Measurements from ENCODE around the gene MYO5B. TPM values are rescaled to one million over a fixed set of nuclear protein-coding genes. Genes with fewer than 3 reads are reported as not detected.

MYO5B gene
- polyA plus RNA-seq, 6 donors from 2014 or later = 0.44 TPM; not detected in 5

GRCh38 chr18:49913221-49913620 lies 281.7 kb downstream of the MYO5B start:
- peaks cover 0 to 8% of the 10 kb centered on the region in 2 donors for H3K36me3 Mint-ChIP-seq
- H3K27me3 Mint-ChIP-seq = peaks cover 0 to 38% (median 37%) of the 10 kb centered on the region in 3 donors
- no peaks in the 10 kb centered on the region for H3K4me1 Mint-ChIP-seq
- H3K27ac Mint-ChIP-seq = no peak overlapping the region
- no peak for DNase-seq
- peaks cover 0 to 12% (median 3%) of the 10 kb centered on the region in 7 donors for H3K9me3 Mint-ChIP-seq
- ATAC-seq (ENCODE audit: low read depth in 2 of 2) = no peak
- H3K4me3 Mint-ChIP-seq = no peak overlapping the region

GRCh38 chr18:49911427-49911826 lies 283.5 kb downstream of the MYO5B start:
- no peak for ATAC-seq (ENCODE audit: low read depth in 2 of 2)
- H3K4me1 Mint-ChIP-seq = no peaks in the 10 kb centered on the region
- H3K27ac Mint-ChIP-seq = no peak overlapping the region
- peaks cover 0 to 12% (median 3%) of the 10 kb centered on the region in 7 donors for H3K9me3 Mint-ChIP-seq
- H3K36me3 Mint-ChIP-seq = peaks cover 0 to 8% of the 10 kb centered on the region in 2 donors
- DNase-seq = no peak
- H3K27me3 Mint-ChIP-seq = peaks cover 0 to 37% (median 32%) of the 10 kb centered on the region in 3 donors
- no peak overlapping the region for H3K4me3 Mint-ChIP-seq

DNA sequence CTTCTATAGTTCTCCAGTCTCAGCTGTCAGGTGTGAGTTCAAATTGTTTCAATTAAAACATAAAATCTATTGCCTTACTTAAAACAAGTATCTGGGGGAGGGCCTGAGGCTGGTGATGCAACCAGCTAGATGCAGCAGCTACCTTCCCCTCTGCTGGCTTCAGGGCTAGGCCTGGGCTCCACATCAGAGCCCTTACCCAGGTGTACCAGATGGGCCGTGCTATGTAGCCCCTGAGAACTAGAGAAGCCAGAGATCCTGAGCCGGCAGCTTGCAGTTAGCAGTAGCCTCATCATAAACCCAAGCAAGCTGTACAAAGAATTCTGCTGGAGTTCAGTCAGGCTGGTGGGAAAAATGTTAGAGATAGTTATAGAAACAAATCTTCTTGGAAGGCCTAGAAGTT lies 284.0 kb downstream of the MYO5B start:
- Mint-ChIP-seq H3K4me1 (no peaks in the 10 kb centered on the region), H3K4me3 (no peak overlapping the region), H3K27me3 (peaks cover 0 to 37% (median 32%) of the 10 kb centered on the region in 3 donors), H3K9me3 (peaks cover 0 to 12% (median 3%) of the 10 kb centered on the region in 7 donors), H3K36me3 (peaks cover 0 to 8% of the 10 kb centered on the region in 2 donors), H3K27ac (no peak overlapping the region)
- no peak for ATAC-seq (ENCODE audit: low read depth in 2 of 2)
- DNase-seq = no peak

DNA sequence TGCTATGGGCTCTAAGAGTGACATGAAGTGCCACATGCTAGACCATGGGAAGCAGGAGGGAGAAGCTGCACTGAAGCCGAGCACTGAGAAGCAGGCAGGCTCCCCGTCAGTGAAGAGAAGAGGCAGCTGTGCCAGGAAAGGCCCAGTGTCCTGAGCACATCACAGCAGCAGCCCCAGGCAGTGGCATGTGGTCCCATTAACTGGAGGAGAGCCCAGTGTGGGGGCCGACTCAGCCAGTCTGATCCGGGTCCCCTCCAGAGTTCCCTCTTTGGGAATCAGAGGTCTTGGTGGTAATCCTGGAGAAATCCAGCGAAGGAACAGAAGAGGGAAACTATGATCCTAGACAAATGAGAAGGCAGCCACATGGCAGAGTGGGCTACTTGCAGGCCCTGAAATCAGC lies 284.9 kb downstream of the MYO5B start:
- H3K36me3 Mint-ChIP-seq = peaks cover 0 to 8% of the 10 kb centered on the region in 2 donors
- ATAC-seq (ENCODE audit: low read depth in 2 of 2) (no peak), DNase-seq (no peak)
- peaks cover 0 to 37% (median 28%) of the 10 kb centered on the region in 3 donors for H3K27me3 Mint-ChIP-seq
- H3K4me1 Mint-ChIP-seq = no peaks in the 10 kb centered on the region
- no peak overlapping the region for H3K27ac Mint-ChIP-seq
- no peak overlapping the region for H3K4me3 Mint-ChIP-seq
- peaks cover 0 to 12% (median 3%) of the 10 kb centered on the region in 7 donors for H3K9me3 Mint-ChIP-seq

- peaks cover 4 to 28% (median 22%) of the 10 kb centered on the region in 3 donors for H3K27me3 Mint-ChIP-seq
- peak overlapping the region in 1 of 8 donors; percentile 29 for H3K4me3 Mint-ChIP-seq
- no peaks in the 10 kb centered on the region for H3K36me3 Mint-ChIP-seq
- H3K4me1 Mint-ChIP-seq = no peaks in the 10 kb centered on the region
- H3K9me3 Mint-ChIP-seq = peaks cover 0 to 9% (median 0%) of the 10 kb centered on the region in 7 donors
- no peak overlapping the region for H3K27ac Mint-ChIP-seq
- DNase-seq = no peak
- no peak for ATAC-seq (ENCODE audit: low read depth in 2 of 2)
Observed at GRCh38 chr18:49907346-49907929, 287.5 kb downstream of the MYO5B start.

GRCh38 chr18:49905771-49906170 lies 289.2 kb downstream of the MYO5B start:
- no peak for DNase-seq
- Mint-ChIP-seq H3K9me3 (no peaks in the 10 kb centered on the region), H3K27me3 (peaks cover 4 to 28% (median 22%) of the 10 kb centered on the region in 3 donors), H3K4me3 (no peak overlapping the region), H3K4me1 (no peaks in the 10 kb centered on the region), H3K27ac (no peak overlapping the region), H3K36me3 (no peaks in the 10 kb centered on the region)
- ATAC-seq (ENCODE audit: low read depth in 2 of 2) = no peak

DNA sequence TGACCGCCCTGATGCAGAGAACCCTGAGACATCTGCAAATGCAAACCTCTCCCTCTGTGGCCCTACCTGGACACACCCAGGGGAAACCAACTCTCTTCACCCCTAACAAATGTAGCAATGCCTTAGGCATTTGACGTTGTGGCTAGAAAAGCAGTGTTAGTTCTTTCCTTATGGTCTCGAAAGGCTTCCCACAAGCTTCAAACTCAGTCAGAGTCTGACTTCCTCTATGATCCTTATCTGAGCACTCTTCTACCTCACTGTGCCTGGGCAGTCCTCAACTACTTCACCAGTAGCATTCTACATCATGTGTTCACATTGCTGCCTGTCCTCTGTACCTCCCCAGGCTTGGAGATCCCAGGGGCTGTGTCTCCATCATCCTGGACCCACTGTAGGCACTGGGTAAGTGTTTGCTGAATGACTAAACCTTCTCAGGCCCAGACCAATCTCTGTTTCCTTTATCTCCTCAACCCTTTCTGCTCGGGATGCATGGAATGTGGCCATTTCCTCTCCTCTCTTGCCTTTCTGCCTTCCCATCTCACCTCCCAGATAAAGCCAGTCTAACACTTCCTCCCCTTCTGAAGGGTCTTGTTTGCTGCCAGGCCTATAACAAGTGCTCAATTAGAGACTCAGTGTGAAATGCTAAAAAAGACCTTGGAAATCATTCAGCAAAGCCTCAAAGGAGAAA lies 289.9 kb downstream of the MYO5B start:
- H3K27ac Mint-ChIP-seq = no peak overlapping the region
- H3K9me3 Mint-ChIP-seq = no peaks in the 10 kb centered on the region
- H3K4me3 Mint-ChIP-seq = no peak overlapping the region
- ATAC-seq (ENCODE audit: low read depth in 2 of 2) (no peak), DNase-seq (no peak)
- no peaks in the 10 kb centered on the region for H3K4me1 Mint-ChIP-seq
- H3K36me3 Mint-ChIP-seq = no peaks in the 10 kb centered on the region
- H3K27me3 Mint-ChIP-seq = peaks cover 4 to 27% (median 22%) of the 10 kb centered on the region in 3 donors

- Mint-ChIP-seq H3K27me3 (peaks cover 5 to 11% (median 7%) of the 10 kb centered on the region in 3 donors), H3K27ac (no peak overlapping the region), H3K4me1 (no peaks in the 10 kb centered on the region), H3K36me3 (no peaks in the 10 kb centered on the region), H3K4me3 (no peak overlapping the region), H3K9me3 (no peaks in the 10 kb centered on the region)
- no peak for ATAC-seq (ENCODE audit: low read depth in 2 of 2)
- no peak for DNase-seq
Observed at GRCh38 chr18:49901862-49902340, 293.0 kb downstream of the MYO5B start.

DNA sequence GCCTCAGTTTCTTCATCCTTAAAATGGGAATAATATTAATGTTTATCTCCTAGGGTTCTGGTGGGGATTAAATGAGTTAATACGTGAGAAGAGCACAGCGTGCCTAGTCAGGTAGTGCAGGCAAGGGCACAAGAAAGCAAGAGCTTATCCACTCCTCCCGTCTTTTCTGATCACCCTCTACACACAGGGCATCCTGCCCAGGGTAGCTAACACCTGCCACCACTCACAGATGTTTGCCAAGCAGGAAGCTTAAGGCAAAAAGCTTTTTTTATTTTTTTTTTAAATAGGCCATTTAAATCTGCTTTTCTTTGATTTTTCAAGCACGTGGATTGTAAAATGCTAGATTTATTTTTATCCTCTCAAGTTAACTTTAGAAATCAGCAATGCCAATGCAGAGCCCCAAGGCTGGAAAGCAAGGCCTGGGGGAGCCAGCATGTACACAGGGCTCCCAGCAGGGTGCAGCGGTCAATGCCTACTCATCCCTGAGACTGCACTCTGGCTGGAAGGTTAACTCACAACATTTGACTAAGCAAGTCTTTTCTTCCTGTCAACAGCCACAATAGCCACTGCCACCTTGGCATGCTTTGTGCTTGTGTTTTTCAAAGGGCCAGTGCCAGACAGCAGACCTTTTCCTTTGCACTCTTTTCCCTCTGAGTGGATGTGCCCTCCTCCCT lies 295.2 kb downstream of the MYO5B start:
- Mint-ChIP-seq H3K4me1 (no peaks in the 10 kb centered on the region), H3K4me3 (no peak overlapping the region), H3K27ac (no peak overlapping the region), H3K36me3 (no peaks in the 10 kb centered on the region), H3K27me3 (peaks cover 2 to 7% (median 5%) of the 10 kb centered on the region in 3 donors), H3K9me3 (no peaks in the 10 kb centered on the region)
- no peak for ATAC-seq (ENCODE audit: low read depth in 2 of 2)
- DNase-seq = no peak

DNA sequence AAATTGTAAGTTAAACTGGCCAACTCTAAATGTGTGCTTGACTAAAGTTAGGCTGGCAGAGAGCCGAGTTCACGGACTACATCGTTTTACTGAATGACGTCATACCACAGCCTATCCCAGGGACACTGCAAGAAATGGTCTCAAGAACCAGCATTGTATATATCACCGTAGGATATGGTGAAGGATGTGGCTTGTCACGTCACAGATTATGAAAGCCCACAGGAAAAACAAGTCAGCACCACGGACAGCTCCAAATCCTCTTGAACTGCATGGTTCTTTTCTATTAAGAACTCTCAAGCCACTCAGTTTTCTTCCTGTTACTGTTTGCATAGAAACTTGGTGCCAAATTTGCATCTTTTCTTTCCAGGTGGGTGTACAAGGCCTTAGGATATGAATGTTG lies 296.5 kb downstream of the MYO5B start:
- no peaks in the 10 kb centered on the region for H3K36me3 Mint-ChIP-seq

GRCh38 chr18:49894517-49895226 lies 300.3 kb downstream of the MYO5B start:
- no peak for DNase-seq
- no peaks in the 10 kb centered on the region for H3K36me3 Mint-ChIP-seq
- no peak overlapping the region for H3K27ac Mint-ChIP-seq
- ATAC-seq (ENCODE audit: low read depth in 2 of 2) = no peak
- peaks cover 3 to 17% (median 11%) of the 10 kb centered on the region in 3 donors for H3K27me3 Mint-ChIP-seq
- no peaks in the 10 kb centered on the region for H3K9me3 Mint-ChIP-seq
- no peaks in the 10 kb centered on the region for H3K4me1 Mint-ChIP-seq
- H3K4me3 Mint-ChIP-seq = no peak overlapping the region

More for the DNA sequence above, 296.5 kb downstream of the MYO5B start:
- no peak overlapping the region for H3K4me3 Mint-ChIP-seq
- no peak overlapping the region for H3K27ac Mint-ChIP-seq
- ATAC-seq (ENCODE audit: low read depth in 2 of 2) (no peak), DNase-seq (peak; percentile 12)
- H3K4me1 Mint-ChIP-seq = no peaks in the 10 kb centered on the region
- H3K9me3 Mint-ChIP-seq = no peaks in the 10 kb centered on the region
- peaks cover 3 to 5% (median 4%) of the 10 kb centered on the region in 3 donors for H3K27me3 Mint-ChIP-seq

DNA sequence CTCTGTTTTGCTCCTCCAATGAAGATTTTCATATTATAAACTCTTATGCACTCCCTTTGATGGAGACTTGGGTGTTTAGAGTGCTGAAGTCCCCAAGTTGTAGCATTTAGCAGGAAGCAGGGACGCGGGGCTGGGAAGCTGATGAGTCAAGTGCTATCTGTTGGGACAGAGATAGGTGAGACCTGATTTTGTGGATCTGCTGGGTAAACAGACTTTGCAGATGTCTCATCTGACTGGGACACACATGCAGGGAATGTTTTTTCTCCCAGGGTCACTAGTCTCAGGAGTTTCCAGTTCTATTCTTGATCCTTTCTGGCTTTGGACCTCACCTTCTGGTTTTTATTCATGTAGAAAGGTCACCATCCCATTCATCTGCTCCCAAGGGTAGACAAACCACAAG lies 301.9 kb downstream of the MYO5B start:
- no peaks in the 10 kb centered on the region for H3K36me3 Mint-ChIP-seq

More for the DNA sequence above, 301.9 kb downstream of the MYO5B start:
- ATAC-seq (ENCODE audit: low read depth in 2 of 2) = no peak
- H3K27ac Mint-ChIP-seq = no peak overlapping the region
- peaks cover 3 to 19% (median 17%) of the 10 kb centered on the region in 3 donors for H3K27me3 Mint-ChIP-seq
- no peaks in the 10 kb centered on the region for H3K4me1 Mint-ChIP-seq
- H3K4me3 Mint-ChIP-seq = no peak overlapping the region
- DNase-seq = no peak
- H3K9me3 Mint-ChIP-seq = peaks cover 0 to 3% (median 0%) of the 10 kb centered on the region in 7 donors

Measured in naive B cell (primary cell).